GM12872 (cell line): Measurements from ENCODE around the gene P3R3URF.

Experiments
- CTCF ChIP-seq: IDR thresholded peaks from 3 replicates; pipeline ENCODE4 v1.5.1; 2011; ENCODE audit warnings: low read depth, mild to moderate bottlenecking, low read length, moderate library complexity; ENCODE audit not compliant: insufficient read depth

Gene P3R3URF

GRCh38 chr1:46168477-46168876 is 7.8 kb downstream of the P3R3URF start:
- no peak for TF ChIP-seq CTCF

GRCh38 chr1:46166521-46167462 is 9.5 kb downstream of the P3R3URF start:
- no peak for TF ChIP-seq CTCF

- TF ChIP-seq CTCF: no peak
Measured at GRCh38 chr1:46160212-46160611, 16.1 kb downstream of the P3R3URF start.

GRCh38 chr1:46159516-46159915 is 16.8 kb downstream of the P3R3URF start:
- TF ChIP-seq CTCF: no peak

- TF ChIP-seq CTCF: no peak
Measured at GRCh38 chr1:46158312-46159281, 17.7 kb downstream of the P3R3URF start.

GRCh38 chr1:46157916-46158311 is 18.4 kb downstream of the P3R3URF start:
- TF ChIP-seq CTCF: no peak

- TF ChIP-seq CTCF: no peak
Measured at GRCh38 chr1:46153732-46154131, 22.6 kb downstream of the P3R3URF start.
